Measurements from ENCODE around the gene NSL1.

DNA sequence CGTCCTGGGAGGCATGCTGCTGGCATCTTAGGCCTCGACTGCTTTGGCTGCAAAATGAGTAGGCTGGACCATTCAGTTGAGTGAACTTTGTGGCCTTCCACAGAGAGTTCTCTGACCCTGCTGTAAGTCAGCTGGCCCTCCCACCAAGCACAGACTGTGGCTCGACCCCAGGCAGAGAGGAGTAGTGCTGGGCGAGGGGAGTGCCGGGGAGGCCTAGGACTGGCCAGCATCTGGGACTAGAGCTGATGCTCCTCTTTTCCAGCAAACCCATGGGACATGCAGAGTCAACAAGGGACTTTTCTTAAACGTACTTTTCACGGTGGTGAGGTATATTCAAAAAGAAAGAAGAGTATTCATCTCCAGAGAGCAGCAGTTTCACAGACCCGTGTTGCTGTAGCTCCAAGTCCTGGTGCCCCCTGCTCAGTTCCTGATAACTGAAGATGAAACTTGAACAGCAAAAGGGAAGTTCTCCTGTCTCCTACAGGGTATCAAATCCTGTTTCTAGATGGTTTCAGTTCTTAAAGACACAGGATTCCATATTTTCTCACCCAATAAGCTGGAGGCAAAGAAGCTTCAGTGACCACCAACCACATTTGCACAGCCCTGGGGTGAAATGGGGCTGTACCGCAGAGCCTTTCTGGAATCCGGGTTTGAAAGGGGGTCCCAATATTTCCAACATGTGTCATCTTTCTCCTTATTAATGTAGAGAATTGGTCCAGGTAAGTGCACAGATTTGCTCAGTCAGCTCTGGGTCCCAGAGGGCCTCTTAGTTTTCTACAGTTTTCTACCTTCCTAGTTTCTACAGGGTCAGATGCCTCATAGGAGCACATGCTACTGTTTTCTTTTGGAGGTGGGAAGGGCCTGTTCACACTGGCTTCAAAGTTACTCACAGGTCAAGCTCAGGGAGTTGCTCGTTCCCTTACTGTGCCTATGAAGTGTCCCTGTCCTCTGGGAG lies 112.8 kb downstream of the NSL1 start:
- TF ChIP-seq EZH2phosphoT487 (IDR thresholded peaks at IDR 0.05; ENCODE audit: borderline replicate concordance) (no peak), ZNF274 (IDR thresholded peaks at IDR 0.05; ENCODE audit: low read depth, low read length) (no peak), POLR2A (IDR thresholded peaks at IDR 0.05; ENCODE audit: borderline replicate concordance, extremely low read depth, insufficient read depth, insufficient read length) (no peak), YY1 (IDR thresholded peaks at IDR 0.05; ENCODE audit: extremely low read depth, insufficient replicate concordance, low read depth, low read length) (no peak), EZH2 (IDR thresholded peaks at IDR 0.05) (no peak), RAD21 (IDR thresholded peaks at IDR 0.05; ENCODE audit: low read depth) (no peak), POLR2AphosphoS5 (IDR thresholded peaks at IDR 0.05; ENCODE audit: low read depth, low read length) (no peak), TCF7L2 (IDR thresholded peaks at IDR 0.05; ENCODE audit: borderline replicate concordance, extremely low read depth, insufficient read depth, insufficient read length) (no peak)
- TF ChIP-seq, protein P1, sequence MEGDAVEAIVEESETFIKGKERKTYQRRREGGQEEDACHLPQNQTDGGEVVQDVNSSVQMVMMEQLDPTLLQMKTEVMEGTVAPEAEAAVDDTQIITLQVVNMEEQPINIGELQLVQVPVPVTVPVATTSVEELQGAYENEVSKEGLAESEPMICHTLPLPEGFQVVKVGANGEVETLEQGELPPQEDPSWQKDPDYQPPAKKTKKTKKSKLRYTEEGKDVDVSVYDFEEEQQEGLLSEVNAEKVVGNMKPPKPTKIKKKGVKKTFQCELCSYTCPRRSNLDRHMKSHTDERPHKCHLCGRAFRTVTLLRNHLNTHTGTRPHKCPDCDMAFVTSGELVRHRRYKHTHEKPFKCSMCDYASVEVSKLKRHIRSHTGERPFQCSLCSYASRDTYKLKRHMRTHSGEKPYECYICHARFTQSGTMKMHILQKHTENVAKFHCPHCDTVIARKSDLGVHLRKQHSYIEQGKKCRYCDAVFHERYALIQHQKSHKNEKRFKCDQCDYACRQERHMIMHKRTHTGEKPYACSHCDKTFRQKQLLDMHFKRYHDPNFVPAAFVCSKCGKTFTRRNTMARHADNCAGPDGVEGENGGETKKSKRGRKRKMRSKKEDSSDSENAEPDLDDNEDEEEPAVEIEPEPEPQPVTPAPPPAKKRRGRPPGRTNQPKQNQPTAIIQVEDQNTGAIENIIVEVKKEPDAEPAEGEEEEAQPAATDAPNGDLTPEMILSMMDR (IDR thresholded peaks at IDR 0.05 in 2 of 3, conservative IDR thresholded peaks at IDR 0.05 in 1 of 3; ENCODE audit: borderline replicate concordance in 1 of 3, insufficient read depth in 1 of 3, low read depth in 2 of 3, low read length in 2 of 3) = no peak
- TF ChIP-seq, protein P2, sequence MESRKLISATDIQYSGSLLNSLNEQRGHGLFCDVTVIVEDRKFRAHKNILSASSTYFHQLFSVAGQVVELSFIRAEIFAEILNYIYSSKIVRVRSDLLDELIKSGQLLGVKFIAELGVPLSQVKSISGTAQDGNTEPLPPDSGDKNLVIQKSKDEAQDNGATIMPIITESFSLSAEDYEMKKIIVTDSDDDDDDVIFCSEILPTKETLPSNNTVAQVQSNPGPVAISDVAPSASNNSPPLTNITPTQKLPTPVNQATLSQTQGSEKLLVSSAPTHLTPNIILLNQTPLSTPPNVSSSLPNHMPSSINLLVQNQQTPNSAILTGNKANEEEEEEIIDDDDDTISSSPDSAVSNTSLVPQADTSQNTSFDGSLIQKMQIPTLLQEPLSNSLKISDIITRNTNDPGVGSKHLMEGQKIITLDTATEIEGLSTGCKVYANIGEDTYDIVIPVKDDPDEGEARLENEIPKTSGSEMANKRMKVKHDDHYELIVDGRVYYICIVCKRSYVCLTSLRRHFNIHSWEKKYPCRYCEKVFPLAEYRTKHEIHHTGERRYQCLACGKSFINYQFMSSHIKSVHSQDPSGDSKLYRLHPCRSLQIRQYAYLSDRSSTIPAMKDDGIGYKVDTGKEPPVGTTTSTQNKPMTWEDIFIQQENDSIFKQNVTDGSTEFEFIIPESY (IDR thresholded peaks at IDR 0.05; ENCODE audit: extremely low read depth, insufficient replicate concordance, low read length) = no peak
